Measurements from ENCODE around the gene PARP8.
"Not testable (repeated sequence)": the region's sequence is repeated elsewhere in the genome, so short reads cannot be mapped to it uniquely, and the experiment has no call there.

The PARP8 gene

DNA sequence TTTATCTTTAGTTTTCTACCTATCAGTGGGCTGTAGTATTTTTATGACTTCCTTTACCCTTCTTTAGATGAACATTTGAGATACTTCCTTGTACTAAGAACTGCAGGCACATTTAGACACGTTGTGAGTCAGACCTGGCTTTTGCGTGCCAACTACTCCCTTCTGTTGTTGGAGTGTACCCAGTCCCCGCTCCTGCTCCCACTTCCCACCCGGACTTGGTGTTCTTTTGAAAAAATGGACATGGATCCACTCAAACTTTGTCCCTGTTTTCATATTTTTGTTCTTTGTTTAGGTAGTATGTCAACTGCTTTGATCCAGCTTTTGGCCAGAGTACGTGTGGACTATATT is 60.7 kb downstream of the PARP8 start:
- no peak for DNase-seq

- DNase-seq = no peak
Observed at GRCh38 chr5:50727845-50728244, 61.4 kb downstream of the PARP8 start.

- DNase-seq = no peak
Observed at GRCh38 chr5:50730336-50730735, 63.9 kb downstream of the PARP8 start.

DNA sequence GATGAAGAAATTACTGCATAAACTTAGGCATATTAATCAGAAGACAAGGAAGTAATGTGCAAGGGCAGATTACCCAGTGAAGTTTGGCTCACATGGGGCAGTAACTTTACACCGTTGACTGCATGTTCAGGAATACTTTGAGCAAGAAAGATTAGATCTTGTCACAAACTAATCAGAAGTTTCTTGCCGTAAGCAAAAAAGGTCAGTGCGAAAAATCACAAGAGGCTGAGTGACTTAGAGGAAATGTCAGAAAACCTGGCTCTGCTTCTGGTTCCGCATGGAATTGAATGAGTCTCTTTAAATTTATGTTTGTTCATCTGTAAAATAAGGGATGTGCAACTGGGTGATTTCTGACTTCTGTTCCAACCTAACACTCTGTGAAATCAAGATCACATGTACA is 64.4 kb downstream of the PARP8 start:
- no peak for DNase-seq

DNA sequence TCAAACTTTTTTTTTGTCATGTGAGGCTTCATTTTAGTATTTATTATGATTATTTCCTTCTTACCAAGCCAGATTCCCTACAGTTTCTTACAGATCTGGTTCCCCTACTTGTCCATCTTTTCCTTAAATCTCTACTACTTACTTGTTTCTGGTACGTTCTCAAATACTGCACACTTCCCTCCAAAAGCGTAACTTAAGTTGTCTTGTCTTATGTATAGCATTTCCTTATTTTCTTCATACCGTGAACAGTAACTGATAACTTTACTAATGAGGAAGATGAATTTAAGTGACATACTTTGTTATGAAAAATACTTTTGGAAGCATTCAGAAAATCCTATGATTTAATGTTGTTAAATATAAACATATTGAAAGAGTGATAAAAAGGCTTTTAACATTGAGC is 67.3 kb downstream of the PARP8 start:
- no peak for DNase-seq

DNA sequence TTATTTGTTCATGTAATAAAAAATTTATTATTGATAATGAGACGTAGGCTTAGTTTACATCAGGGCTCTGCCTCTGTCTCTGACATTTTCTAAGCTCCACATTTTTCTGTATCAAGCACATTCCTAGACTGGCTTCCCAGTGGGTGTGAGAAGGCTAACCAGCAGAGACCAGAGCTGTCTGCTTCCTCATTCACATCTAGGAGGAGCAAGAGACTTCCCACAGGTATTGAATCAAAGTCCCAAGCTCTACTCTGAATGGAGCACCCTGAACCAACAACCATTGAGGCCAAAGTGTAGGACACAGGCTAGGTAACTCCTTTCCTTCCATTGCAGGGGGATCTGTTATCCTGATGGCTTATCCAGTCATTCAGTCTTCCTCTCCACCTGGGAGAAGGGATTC is 72.4 kb downstream of the PARP8 start:
- no peak for DNase-seq

GRCh38 chr5:50740832-50741231 is 74.4 kb downstream of the PARP8 start:
- DNase-seq = no peak

DNA sequence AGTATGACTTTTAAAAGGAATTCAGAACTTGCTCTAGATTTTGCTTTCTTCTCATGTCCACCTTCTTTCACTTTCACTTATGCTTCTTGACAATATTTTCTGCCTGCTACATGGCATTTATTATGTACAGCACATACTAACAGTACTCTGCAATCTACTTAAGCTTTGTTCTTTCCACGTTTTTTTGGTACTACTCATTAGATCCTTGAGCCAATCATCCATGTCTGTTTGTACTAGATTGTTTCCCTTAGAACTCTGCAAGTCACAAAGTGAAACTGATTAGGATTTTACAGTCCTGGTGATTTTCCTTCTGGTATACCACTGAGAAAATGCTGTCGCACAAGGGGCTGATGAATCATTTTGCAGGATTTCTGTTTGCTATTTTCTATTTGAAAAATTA is 78.3 kb downstream of the PARP8 start:
- DNase-seq = no peak

DNA sequence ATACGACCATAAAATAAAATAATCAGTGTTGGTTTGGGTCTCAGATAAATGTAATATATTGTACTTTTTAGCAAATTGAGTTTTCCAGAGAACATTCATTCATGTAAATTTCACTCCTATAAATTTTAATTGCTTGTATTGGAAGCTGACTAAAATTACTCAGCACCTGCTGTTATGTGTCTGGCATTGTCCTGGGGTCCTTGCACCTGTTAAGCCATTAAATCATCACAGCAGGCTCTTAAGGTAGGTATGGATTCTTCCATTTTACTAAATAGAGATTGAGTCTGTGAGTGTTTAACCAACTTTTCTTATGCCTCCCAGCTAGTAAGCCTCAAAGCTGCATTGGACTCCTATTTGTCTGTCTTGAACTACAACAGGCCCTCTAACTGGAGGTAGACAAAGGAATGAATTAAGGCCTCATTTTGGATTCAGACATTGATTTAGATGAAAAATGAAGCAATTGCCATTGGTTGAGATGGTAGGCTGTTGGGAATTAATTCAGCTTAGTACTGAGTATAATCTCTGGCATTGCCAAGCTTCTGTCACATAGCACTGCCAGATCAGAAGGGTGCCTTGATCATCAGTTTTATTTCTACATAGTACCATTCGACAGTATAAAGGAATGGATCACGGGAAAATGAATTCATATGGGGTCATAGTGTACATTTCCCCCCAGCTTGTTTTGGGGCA is 78.9 kb downstream of the PARP8 start:
- DNase-seq = no peak

DNA sequence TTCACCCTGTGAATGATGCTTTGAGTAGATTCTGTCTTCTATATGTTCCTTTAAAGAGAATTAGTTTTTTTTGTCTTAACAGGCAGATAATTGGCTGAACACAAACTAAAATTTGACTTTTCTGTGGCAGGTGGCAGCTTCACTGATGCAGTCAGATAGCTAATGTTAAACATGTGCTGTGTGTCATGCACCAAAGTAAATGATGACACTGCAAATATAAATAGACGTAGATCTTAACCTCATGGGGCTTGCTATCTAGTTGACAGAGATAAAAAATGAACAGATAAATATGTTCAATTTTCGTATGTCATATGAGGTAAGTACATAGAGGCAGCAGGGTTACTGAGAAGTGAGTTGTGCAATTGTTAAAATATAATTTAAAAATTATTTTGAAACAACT is 82.7 kb downstream of the PARP8 start:
- no peak for DNase-seq

DNA sequence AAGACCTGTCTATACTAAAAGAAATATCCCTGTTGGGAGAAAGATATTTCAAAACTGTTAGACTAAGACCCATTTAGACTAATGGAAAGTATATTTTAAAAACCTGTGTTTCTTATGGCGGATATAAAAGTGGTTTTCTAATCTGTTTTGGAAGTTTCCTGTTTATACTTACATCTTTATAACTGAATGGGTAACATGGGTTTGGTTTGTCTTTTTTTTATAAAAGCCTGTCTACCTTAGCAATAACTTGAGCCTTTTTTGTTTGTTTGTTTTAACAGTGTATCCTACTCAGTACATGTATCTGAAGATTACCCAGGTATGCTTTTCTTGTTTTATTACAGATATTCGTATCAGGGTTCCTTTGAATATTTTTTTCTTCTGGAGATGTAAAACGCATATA is 83.4 kb downstream of the PARP8 start:
- no peak for DNase-seq

- peak; percentile 13 for DNase-seq
Observed at GRCh38 chr5:50751064-50751657, 84.7 kb downstream of the PARP8 start.

- no peak for DNase-seq
Observed at GRCh38 chr5:50752800-50753199, 86.4 kb downstream of the PARP8 start.

DNA sequence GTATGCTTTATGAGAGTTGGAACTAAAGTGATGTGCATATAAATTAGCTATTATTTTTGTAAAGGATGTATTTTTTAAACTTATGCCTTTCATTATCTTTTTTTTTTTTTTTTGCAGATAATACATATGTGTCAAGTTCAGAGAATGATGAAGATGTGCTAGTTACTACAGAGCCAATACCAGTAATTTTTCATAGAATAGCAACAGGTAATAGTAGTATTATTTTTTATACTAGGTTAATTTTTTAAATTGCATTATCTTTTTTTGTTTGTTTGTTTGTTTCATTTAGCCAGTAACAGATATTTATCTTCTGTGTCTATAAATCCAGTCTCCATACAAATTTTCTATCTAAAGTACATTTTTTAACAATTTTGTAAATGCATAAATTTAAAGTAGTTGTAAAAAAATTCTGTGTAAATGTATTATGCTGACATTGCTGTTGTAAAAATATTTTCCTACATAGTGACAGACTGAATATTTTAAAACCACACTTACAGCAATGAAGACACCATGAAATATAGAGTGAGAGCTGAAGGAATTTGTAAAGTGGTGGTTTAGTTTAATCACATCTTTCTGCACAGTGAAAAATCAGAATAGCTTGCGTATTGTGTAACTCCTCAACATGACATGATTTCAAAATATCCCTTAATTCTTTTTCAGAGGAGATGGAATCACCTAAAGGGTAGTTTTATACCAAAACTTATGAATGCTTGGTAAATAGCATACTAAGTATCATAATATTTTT is 93.3 kb downstream of the PARP8 start:
- DNase-seq = no peak

DNA sequence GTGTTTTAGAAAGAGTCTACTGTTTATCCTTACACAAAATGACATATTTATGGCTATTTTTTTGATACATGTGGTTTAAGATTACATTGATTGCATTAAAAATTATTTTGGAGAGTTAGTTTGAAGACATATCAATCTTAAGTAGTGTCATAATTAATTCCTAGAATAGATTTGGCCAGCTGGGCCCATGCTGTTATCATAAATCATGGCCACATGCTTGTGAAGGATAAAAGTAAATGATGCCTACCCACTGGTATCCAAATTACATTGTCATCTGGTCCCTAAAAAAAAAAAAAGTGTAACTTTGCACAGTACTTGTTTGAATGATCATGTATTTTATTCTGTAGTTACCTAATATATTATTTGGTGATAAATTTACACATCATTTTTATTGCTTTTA is 96.9 kb downstream of the PARP8 start:
- no peak for DNase-seq

DNA sequence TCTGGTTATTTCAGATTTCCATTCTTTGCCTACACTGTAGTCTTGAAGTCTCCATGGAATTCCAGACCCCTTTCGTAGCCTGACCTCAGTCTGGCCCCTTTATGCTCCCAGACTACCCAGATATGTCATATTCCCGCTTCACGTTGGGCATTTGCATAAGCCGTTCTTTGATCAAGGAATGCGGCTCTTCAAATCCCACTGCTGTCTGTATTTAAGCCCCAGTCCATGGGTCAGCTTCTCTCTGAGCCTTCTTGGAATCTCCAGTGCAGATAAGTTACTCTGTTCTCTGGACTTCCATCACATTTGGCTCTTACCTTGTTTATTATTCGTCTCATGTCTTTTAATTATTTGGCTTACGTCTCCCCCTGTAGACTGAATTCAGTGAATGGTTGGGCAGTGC is 97.4 kb downstream of the PARP8 start:
- DNase-seq = no peak

- no peak for DNase-seq
Observed at GRCh38 chr5:50766042-50766441, 99.6 kb downstream of the PARP8 start.

- DNase-seq = no peak
Observed at GRCh38 chr5:50766462-50766861, 100.0 kb downstream of the PARP8 start.

GRCh38 chr5:50766967-50767366 is 100.5 kb downstream of the PARP8 start:
- no peak for DNase-seq

- no peak for DNase-seq
Observed at GRCh38 chr5:50767588-50767987, 101.2 kb downstream of the PARP8 start.

DNA sequence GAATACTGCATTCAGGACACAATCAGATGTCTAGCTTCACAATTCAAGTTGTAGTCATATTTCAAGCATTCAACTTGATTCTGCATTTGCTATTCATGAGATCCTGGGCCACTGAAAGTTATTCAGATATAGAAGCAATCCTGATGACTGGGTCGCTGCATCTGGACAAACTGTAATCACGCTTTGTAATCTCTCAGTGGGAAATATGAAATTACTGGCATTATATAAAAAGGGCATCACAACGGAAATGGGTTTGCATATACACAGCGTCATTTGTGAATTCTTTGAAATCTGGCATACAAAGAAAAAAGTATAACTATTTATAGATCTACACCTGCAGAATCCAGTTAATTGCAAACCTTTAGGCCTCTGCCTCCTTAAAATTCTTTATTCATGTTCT is 102.2 kb downstream of the PARP8 start:
- no peak for DNase-seq

DNA sequence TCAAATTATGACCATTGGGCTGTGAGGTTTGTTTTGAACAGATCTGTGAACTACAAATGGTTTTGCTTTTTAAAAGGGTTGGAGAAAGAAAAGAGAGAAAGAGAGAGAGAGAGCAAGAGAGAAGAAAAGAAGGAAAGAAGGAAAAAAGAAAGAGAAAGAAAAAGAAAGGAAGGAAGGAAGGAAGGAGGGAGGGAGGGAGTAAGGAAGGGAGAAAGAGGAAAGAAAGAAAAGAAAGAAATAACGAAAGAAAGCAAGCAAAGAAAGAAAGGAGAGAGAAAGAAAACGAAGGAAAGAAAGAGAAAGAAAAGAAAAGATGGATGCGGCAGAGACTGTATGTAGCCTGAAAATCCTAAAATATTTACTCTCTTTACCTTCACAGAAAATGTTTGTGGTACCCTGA is 104.0 kb downstream of the PARP8 start:
- DNase-seq = no peak

- not testable (repeated sequence) for DNase-seq
Observed at GRCh38 chr5:50774446-50775175, 108.2 kb downstream of the PARP8 start.

- DNase-seq = no peak
Observed at GRCh38 chr5:50786073-50786472, 119.6 kb downstream of the PARP8 start.

Data from midbrain (tissue), 1 donor.